ENCODE data around the gene DDN.

DDN gene

GRCh38 chr12:48981757-48982157, 17.4 kb downstream of the DDN start:
- no peak for DNase-seq (ENCODE audit: low read depth)

- no peak for DNase-seq (ENCODE audit: low read depth)
Measured at GRCh38 chr12:48980953-48981756, 18.0 kb downstream of the DDN start.

- no peak for DNase-seq (ENCODE audit: low read depth)
Measured at GRCh38 chr12:48980389-48980952, 18.7 kb downstream of the DDN start.

- no peak for DNase-seq (ENCODE audit: low read depth)
Measured at GRCh38 chr12:48979602-48980388, 19.4 kb downstream of the DDN start.

- no peak for DNase-seq (ENCODE audit: low read depth)
Measured at GRCh38 chr12:48978741-48979601, 20.2 kb downstream of the DDN start.

- DNase-seq (ENCODE audit: low read depth), result no peak
Measured at GRCh38 chr12:48978291-48978740, 20.9 kb downstream of the DDN start, which contains the start of gene WNT1. Gene WNT1, plus strand, starts transcription at chr12:48978322. Its CDS starts 329 bp downstream, at chr12:48978651.

- DNase-seq (ENCODE audit: low read depth), result peak; percentile 60
Measured at GRCh38 chr12:48977290-48978281, 21.6 kb downstream of the DDN start.

- DNase-seq (ENCODE audit: low read depth), result no peak
Measured at GRCh38 chr12:48973941-48974673, 25.1 kb downstream of the DDN start.

- DNase-seq (ENCODE audit: low read depth), result no peak
Measured at GRCh38 chr12:48973531-48973930, 25.6 kb downstream of the DDN start.

- DNase-seq (ENCODE audit: low read depth), result no peak
Measured at GRCh38 chr12:48972952-48973483, 26.2 kb downstream of the DDN start.

GRCh38 chr12:48972213-48972951, 26.8 kb downstream of the DDN start:
- DNase-seq (ENCODE audit: low read depth), result no peak

- no peak for DNase-seq (ENCODE audit: low read depth)
Measured at GRCh38 chr12:48970702-48971334, 28.4 kb downstream of the DDN start.

- no peak for DNase-seq (ENCODE audit: low read depth)
Measured at GRCh38 chr12:48969833-48970701, 29.1 kb downstream of the DDN start.

- no peak for DNase-seq (ENCODE audit: low read depth)
Measured at GRCh38 chr12:48969160-48969771, 29.9 kb downstream of the DDN start.

- no peak for DNase-seq (ENCODE audit: low read depth)
Measured at GRCh38 chr12:48968467-48968866, 30.7 kb downstream of the DDN start.

- DNase-seq (ENCODE audit: low read depth), result no peak
Measured at GRCh38 chr12:48967991-48968390, 31.2 kb downstream of the DDN start.
